HEK293 (cell line): ENCODE results near the gene ZC3H8.
A peak's percentile ranks its signal among the peaks of the same experiment; 100 is the strongest.

Experiments
- CTCF ChIA-PET: fragments of 350-600 bp; formaldehyde crosslinking; extraction: SDS; loops from one replicate; lab custom pipeline; 2021; ENCODE audit warnings: antibody characterized with exemption; lab: Yijun Ruan, JAX
- POLR2A ChIA-PET: fragments of 300-600 bp; formaldehyde crosslinking; extraction: SDS; loops from one replicate; lab custom pipeline; 2020; ENCODE audit warnings: antibody characterized with exemption, inconsistent platforms; lab: Yijun Ruan, JAX
- H3K27ac ChIP-seq: fragments of 200-500 bp; sonication (Bioruptor generic); 2 replicates; pipeline ENCODE4 v1.5.1; 2014; ENCODE audit warnings: low read depth, low read length, control low read depth, inconsistent platforms; ENCODE audit errors: extremely low read depth
- H3K36me3 ChIP-seq, 2 experiments: fragments of 200-500 bp in 1 of 2; sonication (Bioruptor generic) in 1 of 2; 1 replicate in 1 of 2; 2 replicates in 1 of 2; pipeline ENCODE4 v1.5.1; 2014 to 2017; ENCODE audit warnings: inconsistent platforms in 2 of 2, low read length in 2 of 2; ENCODE audit not compliant: control insufficient read depth in 2 of 2, insufficient read depth in 1 of 2
- H3K4me1 ChIP-seq: fragments of 200-500 bp; sonication (Bioruptor generic); 2 replicates; pipeline ENCODE4 v1.5.1; 2014; ENCODE audit warnings: mild to moderate bottlenecking, low read length, inconsistent platforms; ENCODE audit not compliant: control insufficient read depth, insufficient read depth
- H3K4me3 ChIP-seq: 2 replicates; pipeline ENCODE4 v1.5.1; 2011; ENCODE audit warnings: low read depth, mild to moderate bottlenecking, control low read depth, low read length, moderate library complexity
- H3K9me3 ChIP-seq: fragments of 200-500 bp; sonication (Bioruptor generic); 2 replicates; pipeline ENCODE4 v1.5.1; 2014; ENCODE audit warnings: low read depth, low read length, inconsistent platforms; ENCODE audit not compliant: control insufficient read depth, insufficient read depth
- EGR2 ChIP-seq: fragments of 450-650 bp; formaldehyde crosslinking; IDR thresholded peaks from 2 replicates; pipeline ENCODE4 v1.5.1; 2016; ENCODE audit warnings: low read depth, missing biosample characterization, missing genetic modification characterization
- KLF17 ChIP-seq: fragments of 450-650 bp; formaldehyde crosslinking; IDR thresholded peaks from 2 replicates; pipeline ENCODE4 v1.5.1; 2016; ENCODE audit warnings: missing biosample characterization, missing genetic modification characterization
- MEIS1 ChIP-seq: sonication (generic); formaldehyde crosslinking; IDR thresholded peaks from 2 replicates; pipeline ENCODE4 v1.8.1; 2022; ENCODE audit warnings: missing genetic modification reagents, mild to moderate bottlenecking, borderline replicate concordance
- PRDM6 ChIP-seq: fragments of 450-650 bp; formaldehyde crosslinking; IDR thresholded peaks from 2 replicates; pipeline ENCODE4 v1.5.1; 2017; ENCODE audit warnings: missing biosample characterization, missing genetic modification characterization
- SP2 ChIP-seq: fragments of 450-650 bp; formaldehyde crosslinking; IDR thresholded peaks from 2 replicates; pipeline ENCODE4 v1.5.1; 2016; ENCODE audit warnings: missing biosample characterization, missing genetic modification characterization
- ZBTB10 ChIP-seq: fragments of 450-650 bp; formaldehyde crosslinking; IDR thresholded peaks from 2 replicates; pipeline ENCODE4 v1.5.1; 2016; ENCODE audit warnings: missing biosample characterization, missing genetic modification characterization
- ZNF10 ChIP-seq: fragments of 450-650 bp; formaldehyde crosslinking; IDR thresholded peaks from 2 replicates; pipeline ENCODE4 v1.5.1; 2017; ENCODE audit warnings: missing biosample characterization, missing genetic modification characterization
- ZNF114 ChIP-seq: fragments of 450-650 bp; formaldehyde crosslinking; IDR thresholded peaks from 2 replicates; pipeline ENCODE4 v1.5.0; 2017; ENCODE audit warnings: missing biosample characterization, missing genetic modification characterization
- ZNF274 ChIP-seq, 2 experiments: fragments of 200-500 bp in 1 of 2; fragments of 450-650 bp in 1 of 2; sonication (Bioruptor generic) in 1 of 2; formaldehyde crosslinking in 1 of 2; IDR thresholded peaks; 2 replicates each; pipeline versions ENCODE4 v1.5.1 to v1.6.1; 2014 to 2016; ENCODE audit warnings: borderline replicate concordance in 1 of 2, inconsistent platforms in 1 of 2, low read length in 1 of 2, missing biosample characterization in 1 of 2, missing genetic modification characterization in 1 of 2
- ZNF423 ChIP-seq: fragments of 450-650 bp; formaldehyde crosslinking; IDR thresholded peaks from 2 replicates; pipeline ENCODE4 v1.5.1; 2016; ENCODE audit warnings: missing biosample characterization, missing genetic modification characterization
- ZNF488 ChIP-seq: fragments of 450-650 bp; formaldehyde crosslinking; IDR thresholded peaks from 2 replicates; pipeline ENCODE4 v1.5.1; 2016; ENCODE audit warnings: missing biosample characterization, missing genetic modification characterization
- ZNF530 ChIP-seq: fragments of 450-650 bp; formaldehyde crosslinking; IDR thresholded peaks from 2 replicates; pipeline ENCODE4 v1.5.1; 2016; ENCODE audit warnings: low read depth, missing biosample characterization, missing genetic modification characterization
- ZNF621 ChIP-seq: fragments of 450-650 bp; formaldehyde crosslinking; IDR thresholded peaks from 2 replicates; pipeline ENCODE4 v1.5.1; 2017; ENCODE audit warnings: missing biosample characterization, missing genetic modification characterization
- ZNF660 ChIP-seq: fragments of 450-650 bp; IDR thresholded peaks from 2 replicates; pipeline ENCODE4 v1.5.1; 2018; ENCODE audit warnings: missing biosample characterization, mild to moderate bottlenecking, missing genetic modification characterization
- ZNF670 ChIP-seq: fragments of 450-650 bp; formaldehyde crosslinking; IDR thresholded peaks from 2 replicates; pipeline ENCODE4 v1.5.1; 2016; ENCODE audit warnings: missing biosample characterization, missing genetic modification characterization, low read depth
- ZNF76 ChIP-seq: fragments of 450-650 bp; formaldehyde crosslinking; IDR thresholded peaks from 2 replicates; pipeline ENCODE4; 2016; ENCODE audit warnings: low read depth, missing biosample characterization, missing genetic modification characterization, borderline replicate concordance
- ZNF768 ChIP-seq: fragments of 450-650 bp; formaldehyde crosslinking; IDR thresholded peaks from 2 replicates; pipeline ENCODE4 v1.5.1; 2018; ENCODE audit warnings: missing biosample characterization, mild to moderate bottlenecking, missing genetic modification characterization
- ZNF777 ChIP-seq: fragments of 450-650 bp; formaldehyde crosslinking; IDR thresholded peaks from 2 replicates; pipeline ENCODE4 v1.5.1; 2017; ENCODE audit warnings: missing biosample characterization, missing genetic modification characterization, borderline replicate concordance
- ZNF792 ChIP-seq: fragments of 450-650 bp; formaldehyde crosslinking; IDR thresholded peaks from 2 replicates; pipeline ENCODE4 v1.5.1; 2016; ENCODE audit warnings: missing biosample characterization, missing genetic modification characterization
- ZNF843 ChIP-seq: fragments of 450-650 bp; formaldehyde crosslinking; IDR thresholded peaks from 2 replicates; pipeline ENCODE4 v1.5.1; 2016; ENCODE audit warnings: missing biosample characterization, missing genetic modification characterization

The ZC3H8 gene

GRCh38 chr2:112175333-112175732 lies 79.5 kb downstream of the ZC3H8 start:
- ChIA-PET CTCF (no interaction called here), POLR2A (no interaction called here)
- no peaks in the 10 kb centered on the region for H3K36me3 ChIP-seq
- H3K27ac ChIP-seq: no peak overlapping the region
- peak; percentile 66 for TF ChIP-seq EGR2 (tag by site-specific recombination)
- no peak for TF ChIP-seq ZNF670 (tag by site-specific recombination)
- no peaks in the 10 kb centered on the region for H3K9me3 ChIP-seq
- H3K4me1 ChIP-seq: no peaks in the 10 kb centered on the region
- H3K4me3 ChIP-seq: no peak overlapping the region

- ChIA-PET POLR2A (no interaction called here), CTCF (interaction anchor here (0.6 to 0.7 kb wide), 2 partner anchors 29 to 32 kb away, joined by 3 to 5 read pairs; no protein-coding TSS in a partner anchor)
- H3K36me3 ChIP-seq: no peaks in the 10 kb centered on the region
- no peaks in the 10 kb centered on the region for H3K9me3 ChIP-seq
- H3K4me3 ChIP-seq: no peak overlapping the region
- no peaks in the 10 kb centered on the region for H3K4me1 ChIP-seq
- TF ChIP-seq ZNF10 (tag by site-specific recombination): no peak
- TF ChIP-seq ZBTB10 (tag by site-specific recombination): no peak
- no peak for TF ChIP-seq ZNF423 (tag by site-specific recombination)
- no peak for TF ChIP-seq ZNF76 (tag by site-specific recombination)
- TF ChIP-seq SP2: no peak
- no peak for TF ChIP-seq ZNF777 (tag by site-specific recombination)
- no peak for TF ChIP-seq ZNF274 (IDR thresholded peaks at IDR 0.05; ENCODE audit: low read length)
- no peak for TF ChIP-seq ZNF274 (tag by site-specific recombination; IDR thresholded peaks at IDR 0.05; ENCODE audit: borderline replicate concordance)
- TF ChIP-seq ZNF660 (tag by site-specific recombination): no peak
- TF ChIP-seq ZNF843 (tag by site-specific recombination): no peak
- no peak for TF ChIP-seq MEIS1 (CRISPR knock-in tag)
- no peak for TF ChIP-seq ZNF530 (tag by site-specific recombination)
- no peak for TF ChIP-seq ZNF621 (tag by site-specific recombination)
- TF ChIP-seq KLF17 (tag by site-specific recombination): no peak
- no peak for TF ChIP-seq ZNF768
- TF ChIP-seq PRDM6 (tag by site-specific recombination): no peak
- no peak for TF ChIP-seq ZNF114 (tag by site-specific recombination)
- no peak for TF ChIP-seq ZNF792 (tag by site-specific recombination)
- TF ChIP-seq ZNF488 (tag by site-specific recombination): no peak
- no peak overlapping the region for H3K27ac ChIP-seq
These were observed 80.5 kb downstream of the ZC3H8 start for GRCh38 chr2:112174383-112174782.
